OCI-M2 (cell line): ENCODE measurements around the gene ITGA1.

ENCODE experiments used
- DNase-seq: peaks from one replicate; lab custom pipeline; 2025; ENCODE audit not compliant: unreplicated experiment; lab: John Stamatoyannopoulos, UW

ITGA1 gene

GRCh38 chr5:52894451-52894850, 106.7 kb downstream of the ITGA1 start:
- DNase-seq, result no peak

GRCh38 chr5:52895075-52895474, 107.4 kb downstream of the ITGA1 start:
- DNase-seq, result no peak

DNA sequence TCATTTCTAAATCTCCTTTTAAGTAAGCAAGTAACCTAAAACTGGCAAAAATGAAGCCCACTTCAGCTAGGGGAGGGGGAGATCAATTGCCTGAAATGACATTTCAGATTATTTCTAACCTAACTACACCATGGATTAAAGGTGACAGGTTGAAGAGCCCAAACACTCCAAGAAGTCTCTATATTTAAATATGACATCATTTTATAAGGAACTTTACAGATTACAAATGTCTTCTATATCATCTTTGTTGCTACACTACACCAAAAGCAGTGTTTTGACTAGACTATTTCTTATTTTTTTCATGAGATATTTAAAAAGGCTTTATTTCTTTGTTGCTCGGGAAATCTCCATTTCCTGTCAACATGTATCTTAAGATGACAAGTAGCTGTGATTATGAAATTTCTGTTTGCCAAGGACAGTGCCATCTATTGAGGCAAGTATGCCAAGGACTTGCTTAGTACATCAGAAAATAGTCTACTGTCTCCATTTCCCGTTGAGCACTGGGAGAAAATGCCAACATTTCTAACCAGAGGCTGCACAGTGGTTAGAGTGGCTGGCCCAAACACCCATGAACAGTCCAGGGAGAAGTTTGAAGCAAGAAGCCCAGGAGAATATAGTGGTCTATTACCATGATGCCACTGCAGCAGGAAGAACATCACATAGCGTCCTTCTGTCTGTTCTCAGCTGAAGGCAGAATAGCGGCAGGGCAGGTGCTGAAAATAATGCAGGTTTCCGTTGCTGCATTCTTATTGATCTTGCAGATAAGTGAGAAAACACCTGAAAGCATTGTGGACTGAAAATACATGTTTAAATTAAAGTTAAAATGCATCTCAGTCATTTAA, 108.1 kb downstream of the ITGA1 start:
- DNase-seq, result no peak

DNA sequence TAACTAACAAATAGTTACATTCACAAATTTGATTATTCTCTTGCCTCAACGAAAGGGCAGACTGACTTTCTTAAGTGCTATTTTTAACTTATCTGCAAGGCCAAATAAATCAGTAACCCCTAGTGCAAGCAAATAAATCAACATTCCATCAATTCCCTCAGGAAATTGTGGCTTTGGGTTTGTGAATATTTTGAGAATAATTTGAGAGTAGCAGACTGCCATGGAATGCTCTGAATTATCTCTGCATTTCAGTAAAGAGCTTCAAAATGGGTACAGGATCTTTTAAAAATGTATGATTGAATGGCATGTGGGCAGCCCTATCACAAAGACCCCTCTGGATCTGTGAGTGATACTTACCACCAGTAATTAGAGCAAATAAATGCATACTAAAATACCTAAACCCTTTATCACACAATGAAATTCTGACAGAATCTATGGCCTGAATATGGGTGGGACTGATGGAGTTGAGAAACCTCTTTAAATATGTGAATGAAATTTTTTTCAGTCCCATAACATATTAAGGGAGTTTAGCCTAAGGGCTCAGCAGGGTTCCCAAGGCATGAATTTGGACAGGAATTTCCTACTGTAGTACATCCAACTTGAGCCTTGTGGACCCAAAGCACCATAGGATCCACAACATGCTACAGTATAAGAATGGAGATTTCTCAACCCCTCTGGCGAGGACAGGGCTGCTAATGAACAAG, 109.0 kb downstream of the ITGA1 start:
- DNase-seq, result no peak

DNA sequence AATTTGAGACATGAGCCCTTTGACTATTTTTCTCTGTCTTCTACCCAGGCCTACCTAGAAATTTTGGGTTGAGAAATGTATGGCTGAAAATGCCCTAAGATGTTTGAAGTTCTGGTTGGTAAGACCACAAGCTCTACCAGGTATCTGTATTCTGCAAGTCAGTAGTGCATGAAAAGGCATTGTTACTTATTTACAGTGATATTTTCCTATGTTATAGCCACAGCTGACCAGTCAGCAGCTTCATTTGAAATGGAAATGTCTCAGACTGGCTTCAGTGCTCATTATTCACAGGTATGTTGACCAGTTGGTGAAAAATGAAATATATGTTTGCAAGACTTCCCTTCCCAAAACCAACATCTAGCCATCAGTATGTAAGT, 109.5 kb downstream of the ITGA1 start:
- no peak for DNase-seq

- no peak for DNase-seq
Observed at GRCh38 chr5:52898961-52899680, 111.4 kb downstream of the ITGA1 start.

- no peak for DNase-seq
Observed at GRCh38 chr5:52903142-52903541, 115.4 kb downstream of the ITGA1 start.

DNA sequence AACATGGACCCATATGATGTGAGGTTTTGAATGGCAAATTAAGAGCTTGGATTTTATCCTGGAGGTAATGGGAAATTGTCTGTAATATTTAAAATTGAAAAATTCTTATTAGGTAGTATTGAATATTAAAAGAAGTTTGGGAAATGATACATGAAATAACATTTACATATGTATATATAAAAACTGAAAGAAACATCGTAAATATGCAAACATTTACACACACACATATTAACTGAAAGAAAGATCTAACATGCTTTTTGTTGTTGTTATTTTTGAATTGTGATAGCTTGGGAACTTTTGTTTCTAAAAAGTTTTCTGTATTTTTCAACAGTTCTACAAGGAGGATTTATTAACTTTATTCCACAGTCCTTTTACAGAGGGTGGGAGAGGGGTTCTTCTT, 118.6 kb downstream of the ITGA1 start:
- no peak for DNase-seq

GRCh38 chr5:52906845-52907244, 119.1 kb downstream of the ITGA1 start:
- no peak for DNase-seq

DNA sequence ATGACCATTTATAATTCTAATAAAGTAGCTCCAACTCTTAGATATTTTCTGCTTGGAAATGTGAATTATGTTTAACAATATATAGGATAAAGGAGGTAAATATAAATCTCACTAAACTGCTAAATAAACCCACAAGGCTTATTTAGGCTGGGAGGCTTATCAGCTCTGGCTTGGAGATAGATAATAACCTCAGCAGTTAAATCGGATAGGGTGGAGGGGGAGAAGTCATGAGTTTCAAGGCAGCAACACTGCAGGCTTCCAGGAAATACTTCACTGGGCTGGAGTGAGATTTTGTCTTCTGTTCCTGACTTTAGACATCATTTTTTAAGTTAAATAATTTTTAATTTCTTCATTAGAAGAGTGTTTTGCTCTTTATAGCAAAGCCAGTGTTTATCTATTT, 121.5 kb downstream of the ITGA1 start:
- DNase-seq, result no peak

DNA sequence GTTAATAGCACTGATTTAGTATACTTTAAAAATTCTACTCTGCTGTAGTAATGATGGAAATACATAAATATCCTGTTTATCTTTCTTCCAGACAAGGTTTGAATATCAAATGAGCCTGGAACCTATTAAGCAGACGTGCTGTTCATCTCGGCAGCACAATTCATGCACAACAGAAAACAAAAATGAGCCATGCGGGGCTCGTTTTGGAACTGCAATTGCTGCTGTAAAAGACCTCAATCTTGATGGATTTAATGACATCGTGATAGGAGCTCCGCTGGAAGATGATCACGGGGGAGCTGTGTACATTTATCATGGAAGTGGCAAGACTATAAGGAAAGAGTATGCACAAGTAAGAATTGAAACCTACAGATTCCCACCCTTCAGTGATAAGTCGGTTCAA, 122.4 kb downstream of the ITGA1 start:
- DNase-seq, result no peak

- DNase-seq, result no peak
Observed at GRCh38 chr5:52915176-52915875, 127.6 kb downstream of the ITGA1 start.

GRCh38 chr5:52920929-52921328, 133.2 kb downstream of the ITGA1 start:
- DNase-seq, result no peak

GRCh38 chr5:52922384-52922783, 134.7 kb downstream of the ITGA1 start:
- no peak for DNase-seq

DNA sequence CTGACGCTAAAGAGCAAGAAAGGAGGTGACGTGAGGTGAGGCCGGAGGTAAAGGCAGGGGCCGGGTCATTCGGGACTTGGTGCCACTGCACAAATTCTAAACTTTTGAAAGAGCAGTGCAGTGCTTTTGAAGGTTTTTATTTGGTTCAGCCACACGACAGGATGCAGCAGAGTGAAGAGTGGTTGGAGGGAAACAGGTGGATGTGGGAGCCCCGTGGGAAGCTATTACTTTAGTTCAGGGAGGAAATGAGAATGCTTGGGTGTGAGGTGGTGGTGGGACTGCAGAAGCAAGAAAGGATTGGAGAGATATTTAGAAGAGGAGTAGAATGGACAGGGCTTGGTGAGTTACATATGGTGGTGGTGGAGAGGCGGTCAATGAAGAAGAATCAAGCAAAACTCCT, 136.7 kb downstream of the ITGA1 start:
- DNase-seq, result no peak

GRCh38 chr5:52925001-52925400, 137.3 kb downstream of the ITGA1 start:
- no peak for DNase-seq

GRCh38 chr5:52928689-52929088, 141.0 kb downstream of the ITGA1 start:
- no peak for DNase-seq

- DNase-seq, result no peak
Observed at GRCh38 chr5:52938226-52938625, 150.5 kb downstream of the ITGA1 start.

DNA sequence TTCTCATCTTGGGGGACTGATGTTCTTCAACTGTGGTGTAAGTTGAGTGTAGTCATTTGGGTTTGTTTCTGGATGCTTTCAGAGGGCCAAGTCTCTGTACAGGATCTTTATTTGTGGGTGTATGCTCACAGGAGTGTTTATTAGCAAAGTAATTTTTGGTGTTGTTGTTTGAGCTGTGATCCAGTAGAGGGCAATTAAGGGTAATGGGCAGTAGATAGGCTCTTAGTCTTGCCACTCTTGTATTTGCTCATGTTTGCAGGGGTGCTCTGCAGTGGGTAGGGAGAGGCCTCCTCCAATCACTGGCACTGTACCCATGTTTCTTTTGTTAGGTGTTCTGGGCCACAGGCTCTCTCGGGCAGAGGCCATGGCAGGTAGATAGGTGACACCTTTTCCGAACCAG, 155.6 kb downstream of the ITGA1 start:
- DNase-seq, result no peak

DNA sequence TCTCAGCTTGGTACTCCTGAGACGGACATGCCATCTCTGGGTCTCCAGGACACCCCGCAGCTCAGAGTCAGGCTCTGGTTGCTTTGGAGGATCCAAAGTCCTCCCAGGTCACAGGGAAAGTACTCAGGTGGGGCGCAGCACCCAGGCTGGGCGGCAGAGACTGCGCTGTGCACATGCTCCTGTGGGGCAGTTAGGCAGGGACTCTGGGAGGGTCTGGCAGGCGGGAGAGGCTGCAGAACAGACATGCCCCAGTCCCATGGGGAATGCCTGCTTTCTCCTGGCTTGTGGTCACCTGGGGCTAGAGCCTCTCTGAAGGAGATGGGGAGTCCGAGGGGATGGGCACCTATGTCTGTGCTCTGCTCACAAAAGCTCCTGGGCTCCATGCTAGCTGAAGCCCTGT, 156.1 kb downstream of the ITGA1 start:
- no peak for DNase-seq

- no peak for DNase-seq
Observed at GRCh38 chr5:52945040-52945439, 157.3 kb downstream of the ITGA1 start.
